ENCODE data around the gene CFAP221.

Gene CFAP221

GRCh38 chr2:119683713-119684443 is 139.6 kb downstream of the CFAP221 start:
- ChIA-PET POLR2A (no interaction called here), CTCF (interaction anchor here (1.2 to 3.4 kb wide), 2 partner anchors 19 to 21 kb away, joined by 3 to 17 read pairs; no protein-coding TSS in a partner anchor)
- no peak for TF ChIP-seq CTCF (IDR thresholded peaks at IDR 0.05; ENCODE audit: control extremely low read depth, extremely low read depth, low read depth, missing control alignments)
- no peak for DNase-seq (ENCODE audit: extremely low spot score)

GRCh38 chr2:119684518-119684917 is 140.3 kb downstream of the CFAP221 start:
- DNase-seq (ENCODE audit: extremely low spot score) = no peak
- TF ChIP-seq CTCF (IDR thresholded peaks at IDR 0.05; ENCODE audit: control extremely low read depth, extremely low read depth, low read depth, missing control alignments) = no peak
- ChIA-PET CTCF (interaction anchor here (1.2 to 3.4 kb wide), 2 partner anchors 18 to 22 kb away, joined by 3 to 17 read pairs; no protein-coding TSS in a partner anchor), POLR2A (no interaction called here)

- no peak for DNase-seq (ENCODE audit: extremely low spot score)
- CTCF ChIA-PET = no interaction called here
- POLR2A ChIA-PET = no interaction called here
- no peak for TF ChIP-seq CTCF (IDR thresholded peaks at IDR 0.05; ENCODE audit: control extremely low read depth, extremely low read depth, low read depth, missing control alignments)
These were observed 144.4 kb downstream of the CFAP221 start for GRCh38 chr2:119688616-119689015.

GRCh38 chr2:119689218-119689617 is 145.0 kb downstream of the CFAP221 start:
- no peak for TF ChIP-seq CTCF (IDR thresholded peaks at IDR 0.05; ENCODE audit: control extremely low read depth, extremely low read depth, low read depth, missing control alignments)
- CTCF ChIA-PET = no interaction called here

GRCh38 chr2:119691189-119691588 is 146.9 kb downstream of the CFAP221 start:
- CTCF ChIA-PET = interaction anchor here (2.3 to 2.8 kb wide), 2 partner anchors 10 to 12 kb away, joined by 9 to 10 read pairs; no protein-coding TSS in a partner anchor
- POLR2A ChIA-PET = no interaction called here
- no peak for TF ChIP-seq CTCF (IDR thresholded peaks at IDR 0.05; ENCODE audit: control extremely low read depth, extremely low read depth, low read depth, missing control alignments)
- DNase-seq (ENCODE audit: extremely low spot score) = no peak

More at GRCh38 chr2:119689218-119689617, 145.0 kb downstream of the CFAP221 start:
- no peak for DNase-seq (ENCODE audit: extremely low spot score)
- POLR2A ChIA-PET = no interaction called here

- no peak for DNase-seq (ENCODE audit: extremely low spot score)
- CTCF ChIA-PET = interaction anchor here (1.2 to 2.8 kb wide), 3 partner anchors 10 to 621 kb away, joined by 3 to 10 read pairs (median 9); no protein-coding TSS in a partner anchor
- POLR2A ChIA-PET = no interaction called here
- no peak for TF ChIP-seq CTCF (IDR thresholded peaks at IDR 0.05; ENCODE audit: control extremely low read depth, extremely low read depth, low read depth, missing control alignments)
These were observed 147.5 kb downstream of the CFAP221 start for GRCh38 chr2:119691651-119692245.
